CD4-positive, alpha-beta T cell treated with Interleukin-15 for 4 hours (primary cell): ENCODE data around the gene FGFBP1.
"Not testable (repeated sequence)": the region's sequence is repeated elsewhere in the genome, so short reads cannot be mapped to it uniquely, and the experiment has no call there.

Experiments
- DNase-seq: peaks from one replicate; pipeline ENCODE4 v3.0.0-alpha.2; 2020; ENCODE audit warnings: low spot score

Gene FGFBP1

GRCh38 chr4:15945516-15945915 lies 7.0 kb upstream of the FGFBP1 start:
- DNase-seq, result no peak

GRCh38 chr4:15944895-15945294 lies 6.4 kb upstream of the FGFBP1 start:
- no peak for DNase-seq

GRCh38 chr4:15942283-15942682 lies 3.7 kb upstream of the FGFBP1 start:
- no peak for DNase-seq

- DNase-seq, result no peak
These were observed 358 bp downstream of the FGFBP1 start for GRCh38 chr4:15938182-15938581.

GRCh38 chr4:15936495-15936894 lies 2.0 kb downstream of the FGFBP1 start:
- no peak for DNase-seq

GRCh38 chr4:15935504-15936402 lies 2.8 kb downstream of the FGFBP1 start:
- no peak for DNase-seq

- no peak for DNase-seq
These were observed 4.3 kb downstream of the FGFBP1 start for GRCh38 chr4:15934259-15934658.

GRCh38 chr4:15931451-15932210 lies 6.9 kb downstream of the FGFBP1 start:
- no peak for DNase-seq

- no peak for DNase-seq
These were observed 8.2 kb downstream of the FGFBP1 start for GRCh38 chr4:15930314-15930713.

GRCh38 chr4:15929540-15929939 lies 9.0 kb downstream of the FGFBP1 start:
- no peak for DNase-seq

- DNase-seq, result no peak
These were observed 9.7 kb downstream of the FGFBP1 start for GRCh38 chr4:15928883-15929282.

GRCh38 chr4:15926486-15926885 lies 12.1 kb downstream of the FGFBP1 start:
- DNase-seq, result no peak

- DNase-seq, result no peak
These were observed 12.7 kb downstream of the FGFBP1 start for GRCh38 chr4:15925830-15926229.

- no peak for DNase-seq
These were observed 17.0 kb downstream of the FGFBP1 start for GRCh38 chr4:15921592-15921932.

- DNase-seq, result no peak
These were observed 17.6 kb downstream of the FGFBP1 start for GRCh38 chr4:15920723-15921591.

GRCh38 chr4:15918484-15919129 lies 19.9 kb downstream of the FGFBP1 start:
- DNase-seq, result no peak

GRCh38 chr4:15917297-15917696 lies 21.2 kb downstream of the FGFBP1 start:
- no peak for DNase-seq

GRCh38 chr4:15916358-15916757 lies 22.2 kb downstream of the FGFBP1 start:
- not testable (repeated sequence) for DNase-seq

GRCh38 chr4:15914736-15915135 lies 23.8 kb downstream of the FGFBP1 start:
- no peak for DNase-seq

- DNase-seq, result no peak
These were observed 24.2 kb downstream of the FGFBP1 start for GRCh38 chr4:15914291-15914690.

- DNase-seq, result no peak
These were observed 24.9 kb downstream of the FGFBP1 start for GRCh38 chr4:15913631-15913970.
